ENCODE data around the gene NELL2. TPM values are rescaled to one million over a fixed set of nuclear protein-coding genes. Genes with fewer than 3 reads are reported as not detected.

Gene NELL2
- polyA plus RNA-seq, 1 of the 3 experiments (the other 2 are of a cell fraction) = 0.35 TPM

GRCh38 chr12:44749566-44749965, 126.5 kb downstream of the NELL2 start:
- no peak overlapping the region for H3K4me2 ChIP-seq
- ChIA-PET POLR2A (no interaction called here), CTCF (interaction anchor here (0.7 to 1.3 kb wide), 2 partner anchors 10 to 734 kb away, joined by 3 read pairs; no protein-coding TSS in a partner anchor)
- H3K9me2 ChIP-seq = no peaks in the 10 kb centered on the region
- H3K27ac ChIP-seq (ENCODE audit: low read depth in 2 of 2, low read length in 1 of 2) = no peak overlapping the region
- DNase-seq = no peak
- no peaks in the 10 kb centered on the region for H3K79me2 ChIP-seq (ENCODE audit: insufficient read depth)
- H3F3A ChIP-seq (replicated peaks; ENCODE audit: insufficient read depth) = no peaks in the 10 kb centered on the region
- H3K4me3 ChIP-seq (ENCODE audit: low read depth in 2 of 2, low read length in 1 of 2) = no peak overlapping the region
- no peaks in the 10 kb centered on the region for H3K9me3 ChIP-seq
- no peak for TF ChIP-seq USF1 (IDR thresholded peaks at IDR 0.05; ENCODE audit: borderline replicate concordance, low read depth)
- TF ChIP-seq SMC3 (IDR thresholded peaks at IDR 0.05; ENCODE audit: low read depth, low read length) = no peak
- TF ChIP-seq FOXM1 (IDR thresholded peaks at IDR 0.05; ENCODE audit: low read depth) = no peak
- TF ChIP-seq GATA2 (CRISPR knock-in tag; IDR thresholded peaks at IDR 0.05) = no peak
- no peak for TF ChIP-seq CHD2 (IDR thresholded peaks at IDR 0.05; ENCODE audit: low read length, partially characterized antibody)
- TF ChIP-seq RXRA (IDR thresholded peaks at IDR 0.05; ENCODE audit: borderline replicate concordance, low read depth) = no peak
- TF ChIP-seq NRF1 (IDR thresholded peaks at IDR 0.05; ENCODE audit: low read depth, low read length) = no peak
- 42% methylated on average over 6 of the region's 6 CpGs for WGBS (ENCODE audit: low lambda C conversion rate)
- no peaks in the 10 kb centered on the region for H3K27me3 ChIP-seq (ENCODE audit: insufficient read depth)
- H2AFZ ChIP-seq (ENCODE audit: low read depth) = no peak overlapping the region
- H3K4me1 ChIP-seq (ENCODE audit: control insufficient read depth in 1 of 2, insufficient read depth in 2 of 2, low read depth in 1 of 2, low read length in 1 of 2) = no peaks in the 10 kb centered on the region; a peak in 2 of 4 replicates
- no peaks in the 10 kb centered on the region for H4K20me1 ChIP-seq (ENCODE audit: insufficient read depth)
- H3K9ac ChIP-seq = no peak overlapping the region
- H3K36me3 ChIP-seq (replicated peaks in 1 of 2; ENCODE audit: control insufficient read depth in 1 of 2, insufficient read depth in 2 of 2, low read length in 1 of 2) = no peaks in the 10 kb centered on the region

GRCh38 chr12:44748950-44749468, 127.1 kb downstream of the NELL2 start:
- POLR2A ChIA-PET = no interaction called here
- no peak overlapping the region for H3K4me2 ChIP-seq
- TF ChIP-seq EZH2phosphoT487 (IDR thresholded peaks at IDR 0.05; ENCODE audit: borderline replicate concordance, low read depth) (no peak), PBX3 (IDR thresholded peaks at IDR 0.05) (no peak), TEAD4 (IDR thresholded peaks at IDR 0.05; ENCODE audit: borderline replicate concordance, insufficient read depth) (no peak), REST (IDR thresholded peaks at IDR 0.05; ENCODE audit: low read depth, low read length) (no peak), USF2 (IDR thresholded peaks at IDR 0.05; ENCODE audit: borderline replicate concordance, low read depth, low read length) (no peak), TAF1 (IDR thresholded peaks at IDR 0.05; ENCODE audit: borderline replicate concordance, low read depth, low read length) (no peak), JUND (IDR thresholded peaks at IDR 0.05) (no peak), YY1 (IDR thresholded peaks at IDR 0.05; ENCODE audit: low read depth) (no peak), GATA2 (CRISPR knock-in tag; IDR thresholded peaks at IDR 0.05) (no peak), GABPA (IDR thresholded peaks at IDR 0.05; ENCODE audit: low read depth) (no peak), POLR2AphosphoS5 (IDR thresholded peaks at IDR 0.05; ENCODE audit: low read depth, low read length) (no peak), RAD21 (IDR thresholded peaks at IDR 0.05; ENCODE audit: low read length) (no peak), USF1 (IDR thresholded peaks at IDR 0.05; ENCODE audit: borderline replicate concordance, low read depth) (no peak), EP300 (IDR thresholded peaks at IDR 0.05; ENCODE audit: borderline replicate concordance in 1 of 2, low read depth in 1 of 2, low read length in 1 of 2) (no peak), SIN3A (IDR thresholded peaks at IDR 0.05; ENCODE audit: borderline replicate concordance, low read depth, low read length) (no peak)

More at GRCh38 chr12:44748950-44749468, 127.1 kb downstream of the NELL2 start:
- H4K20me1 ChIP-seq (ENCODE audit: insufficient read depth) = no peaks in the 10 kb centered on the region
- no peaks in the 10 kb centered on the region for H3K9me3 ChIP-seq
- H3K9me2 ChIP-seq = no peaks in the 10 kb centered on the region
- no peaks in the 10 kb centered on the region; a peak in 2 of 4 replicates for H3K4me1 ChIP-seq (ENCODE audit: control insufficient read depth in 1 of 2, insufficient read depth in 2 of 2, low read depth in 1 of 2, low read length in 1 of 2)
- 12% methylated on average over 3 of the region's 3 CpGs for WGBS (ENCODE audit: low lambda C conversion rate)
- CTCF ChIA-PET = interaction anchor here (1.3 kb wide), 1 partner anchor 10 kb away, joined by 3 read pairs; no protein-coding TSS in a partner anchor
- H3K36me3 ChIP-seq (replicated peaks in 1 of 2; ENCODE audit: control insufficient read depth in 1 of 2, insufficient read depth in 2 of 2, low read length in 1 of 2) = no peaks in the 10 kb centered on the region
- H2AFZ ChIP-seq (ENCODE audit: low read depth) = no peak overlapping the region
- H3K9ac ChIP-seq = no peak overlapping the region
- H3K27me3 ChIP-seq (ENCODE audit: insufficient read depth) = no peaks in the 10 kb centered on the region
- H3K27ac ChIP-seq (ENCODE audit: low read depth in 2 of 2, low read length in 1 of 2) = no peak overlapping the region
- no peak overlapping the region for H3K4me3 ChIP-seq (ENCODE audit: low read depth in 2 of 2, low read length in 1 of 2)
- no peaks in the 10 kb centered on the region for H3F3A ChIP-seq (replicated peaks; ENCODE audit: insufficient read depth)
- H3K79me2 ChIP-seq (ENCODE audit: insufficient read depth) = no peaks in the 10 kb centered on the region
- DNase-seq = no peak

All from SK-N-SH (cell line).